OCI-LY3 (cell line): ENCODE data around the gene TRH.

Experiments used
- H2AFZ ChIP-seq: fragments of 200-600, 300-600 bp; shearing (Covaris generic); 2 replicates; pipeline ENCODE4 v1.6.0; 2014; ENCODE audit warnings: antibody characterized with exemption, low read depth, low read length
- H3K27ac ChIP-seq: fragments of 200-600, 300-600 bp; sonication (generic); 2 replicates; pipeline ENCODE4 v1.5.1; 2014; ENCODE audit warnings: mild to moderate bottlenecking, low read length, moderate library complexity, mixed read lengths
- H3K27me3 ChIP-seq: fragments of 200-600, 300-600 bp; sonication (generic); 2 replicates; pipeline ENCODE4 v1.6.1; 2014; ENCODE audit warnings: low read depth, low read length, mixed read lengths
- H3K36me3 ChIP-seq: fragments of 200-600, 300-600 bp; sonication (generic); replicated peaks from 2 replicates; pipeline ENCODE3; 2014; ENCODE audit warnings: low read depth, low read length, mixed read lengths
- H3K4me1 ChIP-seq: fragments of 300-600, 200-600 bp; sonication (generic); 2 replicates; pipeline ENCODE4 v1.6.1; 2014; ENCODE audit warnings: low read length, mixed read lengths
- H3K4me2 ChIP-seq: fragments of 200-600, 300-600 bp; sonication (generic); 2 replicates; pipeline ENCODE4 v1.6.1; 2014; ENCODE audit warnings: low read length, mixed read lengths
- H3K4me3 ChIP-seq: fragments of 300-600, 200-600 bp; sonication (generic); 2 replicates; pipeline ENCODE4 v1.5.1; 2014; ENCODE audit warnings: antibody characterized with exemption, mild to moderate bottlenecking, low read length, moderate library complexity
- H3K79me2 ChIP-seq: fragments of 300-600, 200-600 bp; shearing (Covaris generic); 2 replicates; pipeline ENCODE4 v1.6.1; 2014; ENCODE audit warnings: mild to moderate bottlenecking, low read length, mixed read lengths
- H3K9ac ChIP-seq: fragments of 300-600, 200-600 bp; shearing (Covaris generic); 2 replicates; pipeline ENCODE4 v1.6.0; 2014; ENCODE audit warnings: mild to moderate bottlenecking, low read length, moderate library complexity
- H3K9me3 ChIP-seq: fragments of 200-600, 300-600 bp; shearing (Covaris generic); 2 replicates; pipeline ENCODE4 v1.6.1; 2014; ENCODE audit warnings: low read length, mixed read lengths; ENCODE audit not compliant: insufficient read depth
- H4K20me1 ChIP-seq: fragments of 200-600, 300-600 bp; sonication (generic); 2 replicates; pipeline ENCODE4 v1.6.1; 2016; ENCODE audit warnings: low read length, mixed read lengths; ENCODE audit not compliant: insufficient read depth
- CTCF ChIP-seq: fragments of 200-600, 300-600 bp; sonication (generic); IDR thresholded peaks from 2 replicates; pipeline ENCODE4 v1.5.1; 2014; ENCODE audit warnings: antibody characterized with exemption, low read length, low read depth
- EZH2phosphoT487 ChIP-seq: fragments of 200-600 bp; shearing (Covaris generic); IDR thresholded peaks from 2 replicates; pipeline ENCODE4 v1.6.1; 2018; ENCODE audit warnings: antibody characterized with exemption, mixed run types, low read depth

Gene TRH

GRCh38 chr3:129978123-129978522 is 3.6 kb downstream of the TRH start:
- no peak overlapping the region for H2AFZ ChIP-seq
- no peak overlapping the region for H3K27ac ChIP-seq
- no peaks in the 10 kb centered on the region for H4K20me1 ChIP-seq
- H3K4me2 ChIP-seq: no peak overlapping the region
- H3K27me3 ChIP-seq: no peaks in the 10 kb centered on the region
- H3K4me3 ChIP-seq: no peak overlapping the region
- no peaks in the 10 kb centered on the region for H3K36me3 ChIP-seq
- TF ChIP-seq CTCF: no peak
- TF ChIP-seq EZH2phosphoT487: no peak
- H3K9ac ChIP-seq: no peak overlapping the region
- no peaks in the 10 kb centered on the region for H3K9me3 ChIP-seq
- H3K4me1 ChIP-seq: no peaks in the 10 kb centered on the region
- H3K79me2 ChIP-seq: no peaks in the 10 kb centered on the region

- no peak for TF ChIP-seq CTCF
- TF ChIP-seq EZH2phosphoT487: no peak
- no peaks in the 10 kb centered on the region for H3K27me3 ChIP-seq
- H3K79me2 ChIP-seq: no peaks in the 10 kb centered on the region
- no peaks in the 10 kb centered on the region for H3K4me1 ChIP-seq
- H3K4me3 ChIP-seq: no peak overlapping the region
- no peak overlapping the region for H3K27ac ChIP-seq
- no peak overlapping the region for H3K9ac ChIP-seq
- H3K36me3 ChIP-seq: no peaks in the 10 kb centered on the region
- no peaks in the 10 kb centered on the region for H3K9me3 ChIP-seq
- no peak overlapping the region for H3K4me2 ChIP-seq
- no peaks in the 10 kb centered on the region for H4K20me1 ChIP-seq
- H2AFZ ChIP-seq: no peak overlapping the region
Measured at GRCh38 chr3:129979905-129980304, 5.4 kb downstream of the TRH start.

GRCh38 chr3:129983561-129983960 is 9.0 kb downstream of the TRH start:
- no peak overlapping the region for H3K4me2 ChIP-seq
- no peaks in the 10 kb centered on the region for H3K36me3 ChIP-seq
- H3K27ac ChIP-seq: no peak overlapping the region
- H3K9me3 ChIP-seq: no peaks in the 10 kb centered on the region
- no peak for TF ChIP-seq CTCF
- no peak for TF ChIP-seq EZH2phosphoT487
- no peaks in the 10 kb centered on the region for H3K4me1 ChIP-seq
- no peaks in the 10 kb centered on the region for H3K79me2 ChIP-seq
- no peaks in the 10 kb centered on the region for H3K27me3 ChIP-seq
- H2AFZ ChIP-seq: no peak overlapping the region
- no peak overlapping the region for H3K4me3 ChIP-seq
- no peak overlapping the region for H3K9ac ChIP-seq
- no peaks in the 10 kb centered on the region for H4K20me1 ChIP-seq

GRCh38 chr3:129984125-129984524 is 9.6 kb downstream of the TRH start:
- TF ChIP-seq CTCF: no peak
- no peak for TF ChIP-seq EZH2phosphoT487
- H3K4me3 ChIP-seq: no peak overlapping the region
- no peaks in the 10 kb centered on the region for H4K20me1 ChIP-seq
- H2AFZ ChIP-seq: no peak overlapping the region
- H3K36me3 ChIP-seq: no peaks in the 10 kb centered on the region
- H3K27me3 ChIP-seq: no peaks in the 10 kb centered on the region
- no peaks in the 10 kb centered on the region for H3K79me2 ChIP-seq
- H3K4me1 ChIP-seq: no peaks in the 10 kb centered on the region
- H3K9ac ChIP-seq: no peak overlapping the region
- no peak overlapping the region for H3K27ac ChIP-seq
- no peak overlapping the region for H3K4me2 ChIP-seq
- no peaks in the 10 kb centered on the region for H3K9me3 ChIP-seq
